ENCODE measurements around the gene COA8.

- TF ChIP-seq CTCF (IDR thresholded peaks at IDR 0.05; ENCODE audit: insufficient read depth, low read length) (no peak), POLR2AphosphoS5 (IDR thresholded peaks at IDR 0.05; ENCODE audit: low read depth) (peak; percentile 36; the same call in 1 of the 2 replicates)
Observed at GRCh38 chr14:103538291-103539055, 24.3 kb upstream of the COA8 start.
